Testis (tissue), 3 donors: ENCODE results near the gene ARL6IP1. TPM values are rescaled to one million over a fixed set of nuclear protein-coding genes. Genes with fewer than 3 reads are reported as not detected.
A peak's percentile ranks its signal among the peaks of the same experiment; 100 is the strongest.

Experiments used
- DNase-seq: peaks from one replicate; pipeline ENCODE4 v3.0.0-alpha.2; 2019
- H3K27ac ChIP-seq, 2 donors: fragments of 200-600 bp; sonication (generic); one replicate each; pipeline ENCODE4 v1.5.1; 2019
- H3K27me3 ChIP-seq: fragments of 200-600 bp; sonication (generic); one replicate; pipeline ENCODE4 v1.5.1; 2019
- H3K36me3 ChIP-seq: fragments of 200-600 bp; sonication (generic); one replicate; pipeline ENCODE4 v1.5.1; 2017; ENCODE audit warnings: low read depth; ENCODE audit errors: missing control alignments
- H3K4me1 ChIP-seq: fragments of 200-600 bp; sonication (generic); one replicate; pipeline ENCODE4 v1.5.1; 2019
- H3K4me3 ChIP-seq, 2 donors: fragments of 200-600 bp; sonication (generic); one replicate each; pipeline ENCODE4 v1.5.1; 2017 to 2019
- H3K9me3 ChIP-seq: fragments of 200-600 bp; sonication (generic); one replicate; pipeline ENCODE4 v1.5.1; 2017
- POLR2A ChIP-seq: fragments of 450-650 bp; IDR thresholded peaks from one replicate; pipeline ENCODE4 v1.6.1; 2017; ENCODE audit warnings: antibody characterized with exemption, mild to moderate bottlenecking, moderate library complexity
- WGBS, 2 donors: methylation state at CpG; one replicate each; pipeline ENCODE4 v1.1.5; 2018; 5-methylcytosine and 5-hydroxymethylcytosine counted together
- intact Hi-C: fragments of 100-400 bp; cut with DNase I; formaldehyde crosslinking; loops from one replicate; pipeline ENCODE4 v1.15.1; 2023; ENCODE audit warnings: low total_unique reads
- polyA plus RNA-seq: library from polyadenylated mRNA; stranded (reverse); fragments of 350-450 nt; fragmentation: Illumina TruSeq; extraction: RNeasy Lipid Tissue Mini Kit (QIAGEN cat#74804); gene quantifications from one replicate; pipeline ENCODE4 v1.2.3, GENCODE V29; 2014; ENCODE audit warnings: low read depth, low replicate concordance; ENCODE audit not compliant: insufficient read depth
- total RNA-seq, 2 donors: library from RNA; depleted of rRNA; stranded (reverse); fragments of >200 nt; gene quantifications; one replicate each; pipeline ENCODE4 v1.2.3, GENCODE V29; 2016
- TF ChIP-seq, protein P1 (sequence below), 3 experiments: fragments of 450-650 bp in 2 of 3; fragments of 200-600 bp in 1 of 3; sonication (generic) in 1 of 3; IDR thresholded peaks; one replicate each; pipeline ENCODE4 v1.5.1; 2016 to 2019; ENCODE audit warnings: antibody characterized with exemption in 3 of 3, mild to moderate bottlenecking in 2 of 3, moderate library complexity in 1 of 3

The ARL6IP1 gene
- total and polyA plus RNA-seq, 3 donors from 2014 or later = 219 to 392 (median 392) TPM

GRCh38 chr16:18802767-18803343 lies 1.5 kb upstream of the ARL6IP1 start:
- intact Hi-C loops = no loop called here
- Histone ChIP-seq H3K27ac (no peak overlapping the region), H3K4me3 (peak overlapping the region; percentile 84 to 88), H3K27me3 (no peaks in the 10 kb centered on the region), H3K9me3 (no peaks in the 10 kb centered on the region), H3K36me3 (no peaks in the 10 kb centered on the region), H3K4me1 (peaks cover 8% of the 10 kb centered on the region)
- WGBS, 2 donors = 58 to 69% methylated on average over 16 of the region's 16 CpGs
- TF ChIP-seq, protein P1, sequence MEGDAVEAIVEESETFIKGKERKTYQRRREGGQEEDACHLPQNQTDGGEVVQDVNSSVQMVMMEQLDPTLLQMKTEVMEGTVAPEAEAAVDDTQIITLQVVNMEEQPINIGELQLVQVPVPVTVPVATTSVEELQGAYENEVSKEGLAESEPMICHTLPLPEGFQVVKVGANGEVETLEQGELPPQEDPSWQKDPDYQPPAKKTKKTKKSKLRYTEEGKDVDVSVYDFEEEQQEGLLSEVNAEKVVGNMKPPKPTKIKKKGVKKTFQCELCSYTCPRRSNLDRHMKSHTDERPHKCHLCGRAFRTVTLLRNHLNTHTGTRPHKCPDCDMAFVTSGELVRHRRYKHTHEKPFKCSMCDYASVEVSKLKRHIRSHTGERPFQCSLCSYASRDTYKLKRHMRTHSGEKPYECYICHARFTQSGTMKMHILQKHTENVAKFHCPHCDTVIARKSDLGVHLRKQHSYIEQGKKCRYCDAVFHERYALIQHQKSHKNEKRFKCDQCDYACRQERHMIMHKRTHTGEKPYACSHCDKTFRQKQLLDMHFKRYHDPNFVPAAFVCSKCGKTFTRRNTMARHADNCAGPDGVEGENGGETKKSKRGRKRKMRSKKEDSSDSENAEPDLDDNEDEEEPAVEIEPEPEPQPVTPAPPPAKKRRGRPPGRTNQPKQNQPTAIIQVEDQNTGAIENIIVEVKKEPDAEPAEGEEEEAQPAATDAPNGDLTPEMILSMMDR (IDR thresholded peaks at IDR 0.05) = no peak
- no peak for TF ChIP-seq POLR2A
- DNase-seq = no peak

DNA sequence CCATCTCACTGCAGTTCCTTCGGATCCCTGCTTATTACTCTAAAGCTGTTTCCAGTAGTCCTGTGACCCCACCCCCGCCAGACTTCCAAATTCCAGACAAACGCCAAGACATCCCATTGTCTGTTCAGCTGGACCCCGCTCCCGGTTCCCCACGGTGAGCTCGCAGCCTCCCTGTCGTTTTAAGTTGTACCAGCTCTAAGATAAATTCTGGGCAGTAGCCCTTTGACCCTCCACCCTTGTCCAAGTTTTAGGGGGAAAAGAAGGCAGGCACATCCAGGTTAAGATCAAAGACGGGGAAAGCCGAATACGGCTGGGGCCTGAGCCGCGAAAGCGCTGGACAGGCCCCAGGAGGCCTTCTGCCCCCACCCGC lies 589 bp downstream of the ARL6IP1 start:
- Histone ChIP-seq H3K27me3 (no peaks in the 10 kb centered on the region), H3K4me1 (peaks cover 8% of the 10 kb centered on the region), H3K27ac (peak overlapping the region; percentile 51 to 80), H3K4me3 (peak overlapping the region; percentile 84 to 88), H3K36me3 (no peaks in the 10 kb centered on the region), H3K9me3 (no peaks in the 10 kb centered on the region)
- intact Hi-C loops = no loop called here
- no peak for TF ChIP-seq POLR2A
- TF ChIP-seq, protein P1 (IDR thresholded peaks at IDR 0.05) = no peak
- DNase-seq = no peak
- 0 to 1% methylated on average over 15 of the region's 15 CpGs for WGBS, 2 donors

DNA sequence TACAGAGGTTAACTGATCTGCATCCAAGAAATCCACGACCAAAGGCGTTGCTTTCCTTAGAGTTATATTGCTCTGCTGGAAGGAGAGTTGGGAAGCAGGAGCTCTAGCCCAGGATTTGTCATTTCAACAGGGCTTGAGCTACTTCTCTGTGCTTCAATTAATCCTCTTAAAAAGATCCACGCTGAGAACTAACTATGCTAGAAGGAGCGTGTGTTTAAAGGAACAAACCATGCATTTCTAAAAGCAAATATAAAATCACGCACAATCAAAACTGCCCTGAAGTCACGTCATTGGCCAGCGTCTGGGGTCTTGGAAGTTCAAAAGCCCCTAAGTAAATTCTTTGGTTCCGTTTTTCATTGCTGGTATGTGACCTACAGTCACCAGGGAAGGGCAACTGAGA lies 1.1 kb downstream of the ARL6IP1 start:
- intact Hi-C loops = no loop called here
- H3K27ac ChIP-seq = peak overlapping the region; percentile 51 to 80

GRCh38 chr16:18799500-18799899 lies 1.8 kb downstream of the ARL6IP1 start:
- no peak overlapping the region for H3K27ac ChIP-seq
- peaks cover 8% of the 10 kb centered on the region for H3K4me1 ChIP-seq
- H3K36me3 ChIP-seq = no peaks in the 10 kb centered on the region
- TF ChIP-seq, protein P1 (IDR thresholded peaks at IDR 0.05) = no peak
- no peak for TF ChIP-seq POLR2A
- intact Hi-C loops = no loop called here
- no peak for DNase-seq
- 57 to 62% methylated on average over 3 of the region's 3 CpGs for WGBS, 2 donors
- no peaks in the 10 kb centered on the region for H3K9me3 ChIP-seq
- peak overlapping the region in 1 of 2 donors; percentile 84 for H3K4me3 ChIP-seq
- no peaks in the 10 kb centered on the region for H3K27me3 ChIP-seq

More for the DNA sequence above, 1.1 kb downstream of the ARL6IP1 start:
- Histone ChIP-seq H3K4me1 (peaks cover 8% of the 10 kb centered on the region), H3K36me3 (no peaks in the 10 kb centered on the region), H3K9me3 (no peaks in the 10 kb centered on the region), H3K27me3 (no peaks in the 10 kb centered on the region), H3K4me3 (peak overlapping the region; percentile 84 to 88)
- 4 to 5% methylated on average over 8 of the region's 8 CpGs for WGBS, 2 donors
- no peak for TF ChIP-seq POLR2A
- TF ChIP-seq, protein P1 (IDR thresholded peaks at IDR 0.05) = no peak
- DNase-seq = no peak

DNA sequence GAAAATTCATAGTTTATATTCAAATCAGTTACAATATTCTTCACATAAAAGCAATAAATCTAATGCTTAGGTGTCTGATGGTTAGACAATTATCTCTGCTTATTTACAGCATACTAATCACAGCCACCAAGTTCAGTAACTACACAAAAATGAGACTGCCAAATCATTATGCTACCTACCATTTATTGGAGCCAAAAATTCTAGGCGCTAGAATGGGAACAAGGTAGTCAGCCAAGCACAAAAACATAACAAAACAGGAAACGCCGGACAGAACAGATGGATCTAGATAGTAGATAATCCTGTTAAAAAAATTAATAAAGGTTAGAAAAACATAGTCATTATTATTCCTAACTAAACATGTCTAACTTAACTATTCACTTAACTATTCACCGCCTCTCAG lies 3.6 kb downstream of the ARL6IP1 start:
- Histone ChIP-seq H3K27ac (no peak overlapping the region), H3K4me1 (peaks cover 8% of the 10 kb centered on the region), H3K4me3 (no peak overlapping the region), H3K27me3 (no peaks in the 10 kb centered on the region), H3K36me3 (no peaks in the 10 kb centered on the region), H3K9me3 (no peaks in the 10 kb centered on the region)
- intact Hi-C loops = no loop called here
- TF ChIP-seq, protein P1 (IDR thresholded peaks at IDR 0.05) = no peak
- TF ChIP-seq POLR2A = no peak
- 42 to 50% methylated on average over 4 of the region's 4 CpGs for WGBS, 2 donors
- no peak for DNase-seq
